Measurements from ENCODE around the gene TIMP4.

Gene TIMP4

GRCh38 chr3:12195231-12195630, 36.5 kb upstream of the TIMP4 start:
- TF ChIP-seq CTCF (conservative IDR thresholded peaks at IDR 0.05; ENCODE audit: control insufficient read depth, insufficient read depth, low read depth, low read length), result no peak
- no peak for DNase-seq (ENCODE audit: low read depth)
- H3K4me3 ChIP-seq (ENCODE audit: control insufficient read depth, low read depth, low read length), result no peak overlapping the region

DNA sequence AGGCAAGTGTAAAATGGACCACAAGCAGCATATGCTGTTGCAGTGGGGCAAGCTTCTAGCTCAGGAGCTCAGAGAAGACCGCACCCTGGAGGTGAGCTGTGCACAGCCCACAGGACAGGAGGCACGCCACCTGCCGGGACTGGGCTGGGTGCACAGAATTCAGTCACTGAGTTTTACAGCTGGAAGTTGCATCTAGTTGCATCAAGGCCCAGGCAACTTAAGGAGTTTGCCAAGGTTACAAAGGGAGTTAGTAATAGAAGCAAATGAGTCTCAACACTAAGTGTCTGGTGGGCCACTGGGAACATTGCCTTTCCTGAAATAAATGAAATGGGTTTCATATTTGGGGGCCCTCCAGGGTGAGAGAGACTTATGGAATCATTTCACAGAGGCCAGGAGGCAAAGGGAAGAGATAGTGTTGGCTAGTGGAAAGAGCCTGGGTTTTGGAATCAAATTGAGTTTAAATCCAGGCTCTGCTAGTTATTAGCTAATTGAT, 36.0 kb upstream of the TIMP4 start:
- peak; percentile 6 for TF ChIP-seq CTCF (conservative IDR thresholded peaks at IDR 0.05; ENCODE audit: control insufficient read depth, insufficient read depth, low read depth, low read length)
- no peak overlapping the region for H3K4me3 ChIP-seq (ENCODE audit: control insufficient read depth, low read depth, low read length)
- peak; percentile 60 for DNase-seq (ENCODE audit: low read depth)

DNA sequence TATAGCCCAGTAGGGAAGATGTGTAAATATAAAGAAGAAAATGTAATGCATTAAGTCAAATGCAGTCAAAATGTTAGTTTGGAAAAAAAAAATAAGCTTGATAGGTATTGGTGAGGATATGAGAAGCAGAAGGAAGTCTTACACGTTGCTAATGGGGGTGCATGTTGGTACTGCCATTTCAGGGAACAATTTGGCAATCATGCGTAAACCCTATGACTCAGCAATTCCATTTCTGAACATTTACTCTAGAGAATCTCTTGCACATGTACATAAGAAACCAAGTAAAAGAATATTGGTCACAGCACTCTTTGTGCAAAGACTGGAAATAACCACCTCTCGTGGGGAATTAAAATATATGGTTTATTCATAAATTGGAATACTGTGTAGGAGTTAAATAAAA, 35.5 kb upstream of the TIMP4 start:
- no peak overlapping the region for H3K4me3 ChIP-seq (ENCODE audit: control insufficient read depth, low read depth, low read length)
- DNase-seq (ENCODE audit: low read depth), result peak; percentile 99

GRCh38 chr3:12193485-12194165, 34.9 kb upstream of the TIMP4 start:
- DNase-seq (ENCODE audit: low read depth), result peak; percentile 100
- no peak for TF ChIP-seq CTCF (conservative IDR thresholded peaks at IDR 0.05; ENCODE audit: control insufficient read depth, insufficient read depth, low read depth, low read length)
- H3K4me3 ChIP-seq (ENCODE audit: control insufficient read depth, low read depth, low read length), result no peak overlapping the region

More for the DNA sequence above, 35.5 kb upstream of the TIMP4 start:
- no peak for TF ChIP-seq CTCF (conservative IDR thresholded peaks at IDR 0.05; ENCODE audit: control insufficient read depth, insufficient read depth, low read depth, low read length)

DNA sequence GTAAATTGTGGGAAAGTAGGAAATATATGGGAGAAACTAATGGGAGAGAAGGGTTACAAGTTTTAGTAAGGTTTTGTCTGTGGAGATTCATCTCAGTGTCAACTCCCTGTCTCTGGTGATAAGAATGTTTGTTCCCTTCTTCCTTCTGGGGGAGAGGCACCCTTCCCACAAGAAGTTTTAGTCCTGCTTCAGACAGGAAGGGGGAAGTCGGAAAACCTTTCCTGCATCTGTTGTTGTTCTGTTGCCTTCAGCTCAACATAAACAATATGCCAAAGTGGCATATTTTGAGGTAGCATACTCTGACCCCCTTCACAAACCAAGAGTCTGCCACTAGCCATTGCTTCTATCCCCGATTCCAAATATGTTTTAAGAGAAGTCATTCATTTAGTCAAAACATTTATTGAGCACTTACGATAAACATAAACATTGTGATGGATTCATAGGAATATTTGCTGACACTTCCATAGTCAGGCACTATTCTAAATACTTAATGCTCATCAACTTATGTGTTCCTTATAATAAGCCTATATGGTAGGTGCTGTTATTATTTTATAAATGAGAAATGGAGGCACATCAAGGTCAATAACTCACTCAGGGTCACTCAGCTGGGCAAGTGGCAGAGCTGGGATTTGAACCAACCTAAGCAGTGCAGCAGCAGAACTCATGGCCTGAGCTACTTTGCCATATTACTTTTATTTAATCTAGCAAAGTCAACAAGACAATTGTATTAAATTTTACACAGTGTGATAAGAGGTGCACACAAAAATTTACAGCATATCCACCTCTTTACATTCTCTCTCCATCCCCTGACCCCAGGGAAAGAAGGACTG, 34.2 kb upstream of the TIMP4 start:
- no peak for DNase-seq (ENCODE audit: low read depth)
- no peak for TF ChIP-seq CTCF (conservative IDR thresholded peaks at IDR 0.05; ENCODE audit: control insufficient read depth, insufficient read depth, low read depth, low read length)

DNA sequence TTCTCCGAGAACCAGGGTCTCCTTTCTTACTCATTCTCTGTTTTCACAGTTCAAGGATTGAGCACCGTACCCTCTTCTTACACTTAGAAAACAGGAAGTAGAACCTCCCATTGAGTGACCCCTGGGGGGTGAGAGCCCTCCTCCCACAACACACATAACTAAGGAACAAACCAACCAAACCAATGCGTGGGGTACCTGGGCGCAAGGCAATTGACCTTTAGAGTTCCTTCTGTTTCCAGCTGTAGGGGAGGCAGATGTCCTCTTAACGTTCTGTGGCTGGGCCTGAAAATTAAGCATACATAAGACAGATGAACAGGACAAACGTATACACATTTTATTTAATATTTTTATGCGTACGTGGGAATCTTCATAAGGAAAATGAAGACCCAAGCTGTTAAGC, 33.5 kb upstream of the TIMP4 start:
- DNase-seq (ENCODE audit: low read depth), result no peak
- no peak for TF ChIP-seq CTCF (conservative IDR thresholded peaks at IDR 0.05; ENCODE audit: control insufficient read depth, insufficient read depth, low read depth, low read length)
- no peak overlapping the region for H3K4me3 ChIP-seq (ENCODE audit: control insufficient read depth, low read depth, low read length)

More for the DNA sequence above, 34.2 kb upstream of the TIMP4 start:
- H3K4me3 ChIP-seq (ENCODE audit: control insufficient read depth, low read depth, low read length), result no peak overlapping the region
